Activated CD4-positive, alpha-beta T cell treated with anti-CD3 and anti-CD28 coated beads for 36 hours (primary cell): ENCODE measurements around the gene MGLL. TPM values are rescaled to one million over a fixed set of nuclear protein-coding genes. Genes with fewer than 3 reads are reported as not detected.
A peak's percentile ranks its signal among the peaks of the same experiment; 100 is the strongest.

Source experiments
- ATAC-seq: fragments of 200-7000 bp; cut with Tn5 transposase; one replicate; pipeline ENCODE4 v1.10.0; 2021; ENCODE audit warnings: mild to moderate bottlenecking, moderate library complexity
- CTCF ChIA-PET: fragments of 350-600 bp; sonication (Branson Sonifier 250); formaldehyde crosslinking; loops from one replicate; lab custom pipeline; 2021; ENCODE audit warnings: antibody characterized with exemption; lab: Charles Lee
- POLR2A ChIA-PET: fragments of 350-600 bp; sonication (Branson Sonifier 250); formaldehyde crosslinking; loops from one replicate; lab custom pipeline; 2021; ENCODE audit warnings: antibody characterized with exemption, inconsistent platforms; lab: Charles Lee
- DNase-seq: peaks from one replicate; pipeline ENCODE4 v3.0.0-alpha.2; 2020
- H3K27ac Mint-ChIP-seq: one replicate; pipeline ENCODE4 v1.8.0; 2021; ENCODE audit warnings: mixed read lengths
- H3K27me3 Mint-ChIP-seq: one replicate; pipeline ENCODE4 v1.8.0; 2021; ENCODE audit warnings: mixed read lengths
- H3K36me3 Mint-ChIP-seq: one replicate; pipeline ENCODE4 v1.8.0; 2021; ENCODE audit warnings: low read depth, mixed read lengths
- H3K4me1 Mint-ChIP-seq: one replicate; pipeline ENCODE4 v1.8.0; 2021; ENCODE audit warnings: mixed read lengths
- H3K4me3 Mint-ChIP-seq: one replicate; pipeline ENCODE4 v1.8.0; 2021; ENCODE audit warnings: mild to moderate bottlenecking, moderate library complexity, mixed read lengths
- H3K9me3 Mint-ChIP-seq: one replicate; pipeline ENCODE4 v1.8.0; 2021; ENCODE audit warnings: low read depth, mixed read lengths
- intact Hi-C, 2 experiments: fragments of 100-400 bp; cut with DNase I in 1 of 2; cut with micrococcal nuclease in 1 of 2; formaldehyde crosslinking; loops; one replicate each; pipeline versions ENCODE4 v1.14.2 to v1.15.1; 2022 to 2024; cut with DNase I, micrococcal nuclease
- total RNA-seq, 2 experiments: library from RNA; stranded (reverse); gene quantifications; one replicate each; pipeline ENCODE4 v1.2.3, GENCODE V29; 2021

The MGLL gene
- total RNA-seq, 2 experiments from 2014 or later = 0.49 to 0.50 TPM

DNA sequence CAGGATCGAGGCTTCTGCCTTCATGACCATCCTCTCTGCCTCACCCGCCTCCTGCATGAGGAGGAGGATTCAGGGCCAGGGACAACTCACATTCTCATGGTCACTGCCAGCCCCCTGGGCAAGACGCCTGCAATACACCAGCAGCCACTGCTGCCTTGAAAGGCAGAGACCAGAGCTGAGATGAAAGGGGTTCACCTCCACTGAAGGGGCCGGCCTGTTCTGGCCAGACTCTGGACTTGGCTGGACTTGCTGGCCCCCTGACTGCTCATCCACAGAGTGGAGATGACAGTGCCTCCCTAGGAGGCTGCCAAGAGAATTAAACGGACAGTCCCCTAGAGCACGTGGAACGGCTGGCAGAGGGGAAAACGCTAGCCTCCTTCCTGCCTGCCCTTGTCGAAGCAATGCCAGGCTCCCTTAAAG lies 35.2 kb downstream of the MGLL start:
- H3K4me1 Mint-ChIP-seq = no peaks in the 10 kb centered on the region
- H3K27ac Mint-ChIP-seq = no peak overlapping the region
- intact Hi-C loops = no loop called here
- H3K4me3 Mint-ChIP-seq = no peak overlapping the region
- ChIA-PET POLR2A (no interaction called here), CTCF (no interaction called here)
- H3K36me3 Mint-ChIP-seq = no peaks in the 10 kb centered on the region
- H3K9me3 Mint-ChIP-seq = no peaks in the 10 kb centered on the region
- peaks cover 5% of the 10 kb centered on the region for H3K27me3 Mint-ChIP-seq
- DNase-seq = no peak
- ATAC-seq = no peak

DNA sequence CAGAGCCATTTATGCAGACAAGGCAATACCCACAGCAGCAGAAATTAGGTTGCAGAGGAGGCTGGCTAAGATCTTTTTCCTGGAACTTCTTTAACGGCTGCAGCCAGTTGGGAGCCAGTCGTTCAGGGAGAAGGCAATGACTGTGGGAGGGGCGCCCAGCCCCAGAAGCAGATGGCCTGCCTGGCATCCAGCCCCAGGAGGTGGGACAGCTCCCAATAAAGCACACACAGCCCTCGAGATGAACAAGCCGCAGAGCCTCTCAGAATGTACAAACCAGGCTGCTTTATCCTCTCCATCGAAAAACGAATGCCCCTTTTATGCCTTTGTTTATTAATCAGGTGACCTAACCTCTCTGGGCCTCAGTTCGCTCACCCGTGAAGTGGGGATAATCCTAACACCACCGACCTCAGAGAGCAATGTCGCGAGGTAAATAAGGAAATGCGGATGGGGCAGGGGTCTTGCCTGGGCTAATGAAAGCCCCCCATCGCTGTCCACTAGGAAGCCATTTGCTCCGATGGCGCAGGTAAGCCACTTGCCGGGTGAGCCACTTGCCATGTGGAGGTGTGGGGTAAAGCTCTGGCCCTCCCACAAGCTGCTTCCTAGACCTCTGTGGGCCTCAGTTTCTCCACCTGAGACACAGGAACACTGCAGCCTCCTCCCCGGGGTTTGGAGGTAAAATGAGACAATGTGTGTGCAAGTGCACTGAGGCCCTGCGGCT lies 35.8 kb downstream of the MGLL start:
- no peak for ATAC-seq
- no peaks in the 10 kb centered on the region for H3K9me3 Mint-ChIP-seq
- H3K4me3 Mint-ChIP-seq = no peak overlapping the region
- no peaks in the 10 kb centered on the region for H3K4me1 Mint-ChIP-seq
- no peaks in the 10 kb centered on the region for H3K36me3 Mint-ChIP-seq
- H3K27ac Mint-ChIP-seq = no peak overlapping the region
- POLR2A ChIA-PET = no interaction called here
- no peak for DNase-seq
- CTCF ChIA-PET = no interaction called here
- intact Hi-C loops = no loop called here
- peaks cover 4% of the 10 kb centered on the region for H3K27me3 Mint-ChIP-seq

GRCh38 chr3:127785711-127786265 lies 36.5 kb downstream of the MGLL start:
- H3K27ac Mint-ChIP-seq = no peak overlapping the region
- no peak overlapping the region for H3K4me3 Mint-ChIP-seq
- peaks cover 5% of the 10 kb centered on the region for H3K27me3 Mint-ChIP-seq
- CTCF ChIA-PET = no interaction called here
- no peak for ATAC-seq
- POLR2A ChIA-PET = no interaction called here
- H3K4me1 Mint-ChIP-seq = no peaks in the 10 kb centered on the region
- no peaks in the 10 kb centered on the region for H3K9me3 Mint-ChIP-seq
- no peak for DNase-seq
- intact Hi-C loops = no loop called here
- H3K36me3 Mint-ChIP-seq = no peaks in the 10 kb centered on the region

- Mint-ChIP-seq H3K4me3 (no peak overlapping the region), H3K27me3 (peaks cover 2% of the 10 kb centered on the region), H3K9me3 (no peaks in the 10 kb centered on the region), H3K4me1 (peaks cover under 1% of the 10 kb centered on the region), H3K27ac (no peak overlapping the region), H3K36me3 (no peaks in the 10 kb centered on the region)
- intact Hi-C loops = no loop called here
- ATAC-seq (no peak), DNase-seq (no peak)
- CTCF ChIA-PET = interaction anchor here (0.6 kb wide), 1 partner anchor 105 kb away, joined by 3 read pairs; no protein-coding TSS in a partner anchor
- POLR2A ChIA-PET = no interaction called here
These were observed 37.2 kb downstream of the MGLL start for GRCh38 chr3:127784865-127785710.

- Mint-ChIP-seq H3K27ac (no peak overlapping the region), H3K36me3 (no peaks in the 10 kb centered on the region), H3K4me3 (no peak overlapping the region), H3K4me1 (peaks cover 8% of the 10 kb centered on the region), H3K9me3 (no peaks in the 10 kb centered on the region), H3K27me3 (peaks cover 2% of the 10 kb centered on the region)
- ATAC-seq (no peak), DNase-seq (no peak)
- POLR2A ChIA-PET = no interaction called here
- CTCF ChIA-PET = no interaction called here
- intact Hi-C loops = no loop called here
These were observed 38.0 kb downstream of the MGLL start for GRCh38 chr3:127784283-127784682.

DNA sequence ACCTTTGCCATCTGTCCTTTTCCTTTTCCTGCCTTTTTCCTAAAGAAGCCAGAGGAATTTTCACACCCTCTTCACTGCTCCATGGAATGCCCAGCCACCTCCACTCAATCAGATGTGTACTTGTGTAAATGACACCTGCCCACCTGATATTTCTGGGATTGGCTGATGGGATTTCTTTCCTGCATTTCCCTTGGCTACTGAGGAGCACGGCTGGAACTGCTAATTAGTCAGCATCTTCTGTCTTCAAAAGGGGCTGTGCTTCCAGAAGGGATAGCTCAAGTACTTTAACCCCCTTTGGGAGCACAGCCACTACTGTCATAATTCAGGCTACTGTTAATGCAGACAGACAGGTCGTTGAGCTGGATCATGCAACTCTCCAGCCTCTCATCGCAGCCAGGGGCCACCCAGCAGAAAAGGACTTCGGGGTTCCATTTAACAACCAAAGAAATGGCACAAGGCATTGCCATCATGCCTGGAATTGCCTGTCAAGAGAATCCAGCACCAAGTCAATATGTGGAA lies 38.6 kb downstream of the MGLL start:
- intact Hi-C loops = no loop called here
- Mint-ChIP-seq H3K4me1 (peaks cover 8% of the 10 kb centered on the region), H3K9me3 (no peaks in the 10 kb centered on the region), H3K27ac (no peak overlapping the region), H3K36me3 (no peaks in the 10 kb centered on the region), H3K27me3 (peaks cover 2% of the 10 kb centered on the region), H3K4me3 (no peak overlapping the region)
- DNase-seq (no peak), ATAC-seq (no peak)
- ChIA-PET POLR2A (no interaction called here), CTCF (no interaction called here)

DNA sequence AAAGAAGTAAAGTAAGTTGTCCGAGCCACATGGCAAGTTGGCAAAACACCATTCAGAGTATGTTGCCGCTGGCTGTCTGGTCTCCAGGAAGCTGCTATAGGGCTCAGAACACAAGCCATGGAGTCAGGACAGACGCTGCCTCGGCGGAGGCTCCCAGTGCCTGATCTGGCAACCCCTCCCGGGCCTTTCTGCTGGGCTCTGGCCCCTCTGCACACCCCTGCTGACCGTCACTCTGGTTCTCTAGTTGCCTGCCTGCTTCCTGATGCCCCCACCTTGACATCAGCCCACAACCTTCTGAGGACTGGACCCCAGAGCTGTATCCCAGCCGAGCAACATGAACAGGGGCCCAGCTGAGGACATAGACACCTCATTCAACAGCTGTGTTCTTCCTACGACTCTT lies 39.1 kb downstream of the MGLL start:
- H3K36me3 Mint-ChIP-seq = no peaks in the 10 kb centered on the region
- intact Hi-C loops = no loop called here
- H3K4me3 Mint-ChIP-seq = no peak overlapping the region
- peaks cover 2% of the 10 kb centered on the region for H3K27me3 Mint-ChIP-seq
- no peak for ATAC-seq
- POLR2A ChIA-PET = no interaction called here
- no peak overlapping the region for H3K27ac Mint-ChIP-seq
- CTCF ChIA-PET = no interaction called here
- no peaks in the 10 kb centered on the region for H3K9me3 Mint-ChIP-seq
- no peak for DNase-seq
- H3K4me1 Mint-ChIP-seq = peaks cover 8% of the 10 kb centered on the region

DNA sequence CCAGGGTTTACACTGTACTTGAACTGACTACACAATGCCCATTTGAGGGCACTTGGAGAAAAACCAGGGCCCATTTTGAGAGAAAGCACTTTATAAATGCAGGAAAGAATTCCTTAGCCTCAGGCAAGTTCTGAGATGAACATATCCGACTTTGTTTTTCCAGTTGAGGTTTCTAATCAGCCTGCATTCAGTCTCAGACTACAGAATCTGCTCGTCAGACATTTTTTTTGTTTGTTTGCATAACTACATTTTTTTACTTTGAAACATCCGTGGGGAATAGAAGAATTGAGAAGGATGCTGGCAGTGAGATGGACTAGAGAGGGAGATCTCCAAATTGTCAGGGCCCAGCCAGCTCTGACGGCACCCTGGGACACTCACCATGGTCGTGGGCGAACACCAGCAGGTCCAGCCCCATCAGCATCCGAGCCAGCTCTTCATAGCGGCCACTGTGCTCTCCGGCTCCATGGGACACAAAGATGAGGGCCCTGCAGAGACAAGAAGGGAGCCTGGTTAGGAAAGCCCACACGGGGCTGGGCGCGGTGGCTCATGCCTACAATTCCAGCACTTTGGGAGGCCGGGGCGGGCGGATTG lies 40.8 kb downstream of the MGLL start:
- H3K27me3 Mint-ChIP-seq = peaks cover 2% of the 10 kb centered on the region
- H3K4me1 Mint-ChIP-seq = peaks cover 8% of the 10 kb centered on the region
- H3K36me3 Mint-ChIP-seq = no peaks in the 10 kb centered on the region
- ChIA-PET CTCF (interaction anchor here (0.5 kb wide), 1 partner anchor 120 kb away, joined by 4 read pairs; no protein-coding TSS in a partner anchor), POLR2A (no interaction called here)
- DNase-seq (no peak), ATAC-seq (no peak)
- intact Hi-C loops = no loop called here
- no peak overlapping the region for H3K4me3 Mint-ChIP-seq
- peaks cover 5% of the 10 kb centered on the region for H3K9me3 Mint-ChIP-seq
- H3K27ac Mint-ChIP-seq = no peak overlapping the region

DNA sequence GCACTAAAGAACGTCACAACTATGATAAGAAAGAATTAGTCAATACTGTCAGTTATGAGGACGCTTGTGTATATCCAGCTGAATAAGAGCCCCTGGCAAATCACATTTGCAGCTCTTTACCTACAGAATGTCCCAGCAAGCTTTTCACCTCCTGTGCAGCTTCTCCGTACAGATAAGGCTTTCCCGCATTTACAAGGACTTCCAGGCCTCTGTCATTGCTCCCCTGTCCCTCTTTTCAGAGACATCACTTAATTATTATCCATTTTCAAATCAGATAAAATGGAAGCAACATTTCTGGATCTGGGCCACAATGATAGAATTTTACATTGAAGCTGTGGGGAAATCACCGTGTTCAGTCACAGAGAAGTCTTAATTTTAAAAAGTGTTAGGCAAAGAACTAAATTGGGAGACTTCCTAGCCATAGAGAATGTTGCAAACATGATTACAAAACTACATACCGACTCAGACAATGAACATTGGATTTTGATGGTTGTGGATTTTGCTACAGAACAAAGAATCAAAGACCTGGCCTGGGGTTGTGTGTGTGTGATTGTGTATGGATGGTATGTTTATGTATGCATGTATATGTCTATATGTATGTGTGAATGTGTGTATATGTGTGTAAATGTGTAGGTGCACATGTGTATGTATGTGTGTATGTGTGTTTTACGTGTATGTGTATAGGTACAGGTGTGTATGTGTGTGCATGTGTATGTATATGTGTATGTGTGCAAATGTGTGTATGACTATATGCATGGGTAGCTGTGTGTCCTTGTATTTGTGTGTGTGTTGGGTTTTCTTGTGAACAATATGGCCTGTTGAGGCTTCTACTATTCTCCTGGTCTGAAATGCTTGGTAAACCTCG lies 41.5 kb downstream of the MGLL start:
- H3K36me3 Mint-ChIP-seq = no peaks in the 10 kb centered on the region
- H3K4me3 Mint-ChIP-seq = no peak overlapping the region
- peaks cover 2% of the 10 kb centered on the region for H3K27me3 Mint-ChIP-seq
- no peak overlapping the region for H3K27ac Mint-ChIP-seq
- peaks cover 5% of the 10 kb centered on the region for H3K9me3 Mint-ChIP-seq
- intact Hi-C loops = no loop called here
- ATAC-seq = no peak
- ChIA-PET CTCF (interaction anchor here (0.5 to 1.6 kb wide), 2 partner anchors 18 to 154 kb away, joined by 3 read pairs; no protein-coding TSS in a partner anchor), POLR2A (no interaction called here)
- peaks cover 8% of the 10 kb centered on the region for H3K4me1 Mint-ChIP-seq
- DNase-seq = no peak

DNA sequence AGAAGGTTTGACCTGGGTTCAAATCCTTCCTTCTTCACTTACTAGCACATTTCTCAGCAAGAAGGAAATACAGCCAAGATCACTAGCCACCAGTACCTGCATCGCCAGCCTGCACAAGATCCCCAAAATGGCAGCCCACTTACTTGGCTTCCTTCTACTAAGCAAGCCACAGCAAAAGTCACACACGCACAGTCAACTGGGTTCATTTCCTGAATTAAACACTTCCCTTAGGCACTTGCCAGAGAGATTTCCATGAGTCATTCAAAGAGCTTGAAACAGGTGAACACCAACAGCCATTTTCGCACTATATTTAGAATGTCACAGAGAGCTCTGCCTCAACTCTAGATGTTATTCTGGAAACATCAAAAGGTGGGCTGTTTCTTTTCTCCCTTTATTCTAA lies 42.6 kb downstream of the MGLL start:
- Mint-ChIP-seq H3K4me1 (peaks cover 11% of the 10 kb centered on the region), H3K36me3 (no peaks in the 10 kb centered on the region), H3K4me3 (no peak overlapping the region), H3K27ac (no peak overlapping the region), H3K27me3 (peaks cover 2% of the 10 kb centered on the region), H3K9me3 (peaks cover 5% of the 10 kb centered on the region)
- intact Hi-C loops = no loop called here
- DNase-seq (peak; percentile 39), ATAC-seq (peak; percentile 89)
- ChIA-PET POLR2A (no interaction called here), CTCF (interaction anchor here (1.6 kb wide), 1 partner anchor 17 kb away, joined by 3 read pairs; no protein-coding TSS in a partner anchor)
